GM23338 (cell line): Measurements from ENCODE around the gene MT2A. TPM values are rescaled to one million over a fixed set of nuclear protein-coding genes. Genes with fewer than 3 reads are reported as not detected.

ENCODE experiments used
- ATAC-seq: fragments of 200-7000 bp; cut with Tn5 transposase; 3 replicates; pipeline ENCODE4 v1.9.1; 2020
- DNase-seq: peaks from one replicate; pipeline ENCODE4 v3.0.0-alpha.2; 2015; ENCODE audit warnings: low spot score
- H2AFZ ChIP-seq: fragments of 200-600 bp; sonication (generic); 2 replicates; pipeline ENCODE4 v1.8.0; 2016; ENCODE audit warnings: antibody characterized with exemption, mild to moderate bottlenecking, moderate library complexity
- H3F3A ChIP-seq: fragments of 200-600 bp; sonication (generic); replicated peaks from 2 replicates; pipeline ENCODE4 v1.8.0; 2017; ENCODE audit warnings: antibody characterized with exemption, mixed run types, low read depth
- H3K27ac ChIP-seq: fragments of 200-600 bp; sonication (generic); 2 replicates; pipeline ENCODE4 v1.6.1; 2016; ENCODE audit warnings: low read depth
- H3K27me3 ChIP-seq: fragments of 200-600 bp; sonication (generic); 2 replicates; pipeline ENCODE4 v1.8.0; 2016; ENCODE audit warnings: mild to moderate bottlenecking, mixed run types, moderate library complexity; ENCODE audit not compliant: insufficient read depth
- H3K36me3 ChIP-seq: fragments of 200-600 bp; sonication (generic); 2 replicates; pipeline ENCODE4 v1.8.0; 2016; ENCODE audit warnings: mild to moderate bottlenecking; ENCODE audit not compliant: insufficient read depth
- H3K4me1 ChIP-seq: fragments of 200-600 bp; sonication (generic); 2 replicates; pipeline ENCODE4 v1.8.0; 2016; ENCODE audit warnings: mild to moderate bottlenecking, moderate library complexity; ENCODE audit not compliant: insufficient read depth
- H3K4me2 ChIP-seq: fragments of 200-600 bp; sonication (generic); 2 replicates; pipeline ENCODE4 v1.7.1; 2017; ENCODE audit warnings: mixed run types
- H3K4me3 ChIP-seq: fragments of 200-600 bp; sonication (generic); 2 replicates; pipeline ENCODE4 v1.6.1; 2016; ENCODE audit warnings: mixed run types
- H3K79me2 ChIP-seq: fragments of 200-600 bp; sonication (generic); replicated peaks from 2 replicates; pipeline ENCODE4 v1.8.0; 2017; ENCODE audit warnings: mild to moderate bottlenecking; ENCODE audit not compliant: insufficient read depth
- H3K9me2 ChIP-seq: fragments of 200-600 bp; sonication (generic); 2 replicates; pipeline ENCODE4 v1.8.0; 2017; ENCODE audit not compliant: insufficient read depth
- H4K20me1 ChIP-seq: fragments of 200-600 bp; sonication (generic); replicated peaks from 2 replicates; pipeline ENCODE4 v1.8.0; 2017; ENCODE audit warnings: mild to moderate bottlenecking; ENCODE audit not compliant: insufficient read depth
- H3K27ac Mint-ChIP-seq: 2 replicates; pipeline ENCODE4 v1.8.0; 2020; ENCODE audit warnings: inconsistent platforms, mild to moderate bottlenecking, moderate library complexity, mixed read lengths
- H3K27me3 Mint-ChIP-seq: 3 replicates; pipeline ENCODE4 v1.8.0; 2022; ENCODE audit warnings: low read depth, mild to moderate bottlenecking, moderate library complexity, mixed read lengths, inconsistent platforms; ENCODE audit not compliant: insufficient read depth, poor library complexity
- H3K36me3 Mint-ChIP-seq: 3 replicates; pipeline ENCODE4 v1.8.0; 2021; ENCODE audit warnings: low read depth, mild to moderate bottlenecking, inconsistent platforms, moderate library complexity, mixed read lengths
- H3K4me1 Mint-ChIP-seq: 3 replicates; pipeline ENCODE4 v1.8.0; 2020; ENCODE audit warnings: mild to moderate bottlenecking, inconsistent platforms, mixed read lengths
- H3K4me3 Mint-ChIP-seq: 3 replicates; pipeline ENCODE4 v1.8.0; 2021; ENCODE audit warnings: moderate library complexity, mild to moderate bottlenecking, inconsistent platforms, mixed read lengths
- H3K9me3 Mint-ChIP-seq: 3 replicates; pipeline ENCODE4 v1.8.0; 2020; ENCODE audit warnings: moderate library complexity, mild to moderate bottlenecking, inconsistent platforms, mixed read lengths
- CTCF ChIP-seq, 2 experiments: fragments of 200-600 bp in 1 of 2; sonication (generic) in 1 of 2; conservative IDR thresholded peaks; 2 replicates each; pipeline versions ENCODE4 v1.5.1 to v1.6.1; 2016 to 2017; ENCODE audit warnings: antibody characterized with exemption in 2 of 2, low read depth in 2 of 2, mild to moderate bottlenecking in 2 of 2, moderate library complexity in 1 of 2
- EZH2 ChIP-seq: fragments of 200-600 bp; sonication (generic); IDR thresholded peaks from one replicate; pipeline ENCODE4 v1.8.0; 2017; ENCODE audit warnings: antibody characterized with exemption, mild to moderate bottlenecking, low read depth; ENCODE audit not compliant: unreplicated experiment
- POLR2AphosphoS5 ChIP-seq: IDR thresholded peaks from 2 replicates; pipeline ENCODE4 v1.6.1; 2016; ENCODE audit warnings: antibody characterized with exemption, low read depth
- REST ChIP-seq: IDR thresholded peaks from one replicate; pipeline ENCODE4 v1.6.1; 2018; ENCODE audit warnings: antibody characterized with exemption; ENCODE audit not compliant: unreplicated experiment
- ZNF462 ChIP-seq: fragments of 250-450 bp; sonication (Bioruptor Pico); IDR thresholded peaks from 2 replicates; pipeline ENCODE4 v1.5.0; 2020; ENCODE audit warnings: mild to moderate bottlenecking, moderate library complexity
- polyA plus RNA-seq: library from polyadenylated mRNA; unstranded; fragments of >200 nt; fragmentation: Nextera tagmentation; extraction: Ambion mirVana; gene quantifications from 2 replicates; pipeline ENCODE4 v1.2.1, GENCODE V29; 2016
- total RNA-seq: library from RNA; depleted of rRNA; stranded (reverse); fragments of >200 nt; shearing (Covaris generic); gene quantifications from 2 replicates; pipeline ENCODE4 v1.2.3, GENCODE V29; 2014

The MT2A gene
- total and polyA plus RNA-seq, 2 experiments from 2014 or later: 13.9 to 243 TPM

GRCh38 chr16:56576585-56577299, 31.6 kb upstream of the MT2A start:
- H3K36me3 Mint-ChIP-seq: peaks cover 2% of the 10 kb centered on the region; the same call in 2 of the 3 replicates
- no peaks in the 10 kb centered on the region for H3K27me3 ChIP-seq
- H3K9me2 ChIP-seq: no peaks in the 10 kb centered on the region
- H3F3A ChIP-seq: no peaks in the 10 kb centered on the region
- peaks cover 9% of the 10 kb centered on the region for H3K27me3 Mint-ChIP-seq
- no peak overlapping the region for H3K27ac Mint-ChIP-seq
- no peak overlapping the region for H3K4me3 ChIP-seq
- H3K4me3 Mint-ChIP-seq: no peak overlapping the region
- no peak overlapping the region for H3K27ac ChIP-seq
- no peaks in the 10 kb centered on the region for H4K20me1 ChIP-seq
- H3K4me1 ChIP-seq: no peaks in the 10 kb centered on the region
- H2AFZ ChIP-seq: no peak overlapping the region
- peaks cover 4% of the 10 kb centered on the region; the same call in 2 of the 3 replicates for H3K9me3 Mint-ChIP-seq
- peak; percentile 94 to 98 for TF ChIP-seq CTCF (conservative IDR thresholded peaks at IDR 0.05; ENCODE audit: low read depth in 2 of 2)
- TF ChIP-seq EZH2: no peak
- no peak for TF ChIP-seq REST
- H3K36me3 ChIP-seq: no peaks in the 10 kb centered on the region
- peak; percentile 100 for ATAC-seq
- no peak overlapping the region for H3K4me2 ChIP-seq
- no peaks in the 10 kb centered on the region for H3K79me2 ChIP-seq
- H3K4me1 Mint-ChIP-seq: no peaks in the 10 kb centered on the region; the same call in 2 of the 3 replicates
- peak; percentile 92 for DNase-seq

GRCh38 chr16:56577300-56577625, 31.1 kb upstream of the MT2A start:
- Histone ChIP-seq H3F3A (no peaks in the 10 kb centered on the region), H3K36me3 (no peaks in the 10 kb centered on the region), H2AFZ (peak overlapping the region; percentile 95), H3K4me2 (no peak overlapping the region), H3K79me2 (no peaks in the 10 kb centered on the region), H4K20me1 (no peaks in the 10 kb centered on the region), H3K27ac (no peak overlapping the region), H3K4me3 (no peak overlapping the region), H3K27me3 (no peaks in the 10 kb centered on the region), H3K4me1 (no peaks in the 10 kb centered on the region), H3K9me2 (no peaks in the 10 kb centered on the region)
- TF ChIP-seq ZNF462 (CRISPR knock-in tag): peak; percentile 66; the same call in 1 of the 2 replicates
- no peak for TF ChIP-seq POLR2AphosphoS5
- Mint-ChIP-seq H3K27me3 (peaks cover 9% of the 10 kb centered on the region), H3K9me3 (peaks cover 4% of the 10 kb centered on the region; the same call in 2 of the 3 replicates), H3K4me3 (no peak overlapping the region), H3K36me3 (peaks cover 2% of the 10 kb centered on the region; the same call in 2 of the 3 replicates), H3K27ac (no peak overlapping the region), H3K4me1 (no peaks in the 10 kb centered on the region; the same call in 2 of the 3 replicates)
- no peak for ATAC-seq
- DNase-seq: no peak
